ENCODE results near the gene PLAU. TPM values are rescaled to one million over a fixed set of nuclear protein-coding genes. Genes with fewer than 3 reads are reported as not detected.

PLAU gene
- total RNA-seq, 1 donor from 2014 or later: 19.5 TPM

- no peaks in the 10 kb centered on the region for H3K9me3 Mint-ChIP-seq (ENCODE audit: unreplicated experiment)
- TF ChIP-seq CTCF (IDR thresholded peaks at IDR 0.05; ENCODE audit: unreplicated experiment): no peak
- H3K36me3 Mint-ChIP-seq (ENCODE audit: low read depth, unreplicated experiment): peaks cover 13% of the 10 kb centered on the region
- no peak for DNase-seq (ENCODE audit: low spot score)
- peaks cover 19% of the 10 kb centered on the region for H3K4me1 Mint-ChIP-seq (ENCODE audit: unreplicated experiment)
- H3K27ac Mint-ChIP-seq (ENCODE audit: unreplicated experiment): no peak overlapping the region
- no peak overlapping the region for H3K4me3 Mint-ChIP-seq (ENCODE audit: unreplicated experiment)
- peaks cover 16% of the 10 kb centered on the region for H3K27me3 Mint-ChIP-seq (ENCODE audit: unreplicated experiment)
Observed at GRCh38 chr10:73876157-73876556, 34.8 kb upstream of the PLAU start.

- Mint-ChIP-seq H3K27me3 (ENCODE audit: unreplicated experiment) (peaks cover 16% of the 10 kb centered on the region), H3K4me3 (ENCODE audit: unreplicated experiment) (no peak overlapping the region), H3K36me3 (ENCODE audit: low read depth, unreplicated experiment) (peaks cover 12% of the 10 kb centered on the region), H3K4me1 (ENCODE audit: unreplicated experiment) (peaks cover 19% of the 10 kb centered on the region), H3K27ac (ENCODE audit: unreplicated experiment) (no peak overlapping the region), H3K9me3 (ENCODE audit: unreplicated experiment) (no peaks in the 10 kb centered on the region)
- DNase-seq (ENCODE audit: low spot score): no peak
- no peak for TF ChIP-seq CTCF (IDR thresholded peaks at IDR 0.05; ENCODE audit: unreplicated experiment)
Observed at GRCh38 chr10:73876566-73876965, 34.4 kb upstream of the PLAU start.

GRCh38 chr10:73876971-73877370 is 34.0 kb upstream of the PLAU start:
- peaks cover 16% of the 10 kb centered on the region for H3K27me3 Mint-ChIP-seq (ENCODE audit: unreplicated experiment)
- H3K9me3 Mint-ChIP-seq (ENCODE audit: unreplicated experiment): no peaks in the 10 kb centered on the region
- TF ChIP-seq CTCF (IDR thresholded peaks at IDR 0.05; ENCODE audit: unreplicated experiment): no peak
- no peak overlapping the region for H3K27ac Mint-ChIP-seq (ENCODE audit: unreplicated experiment)
- no peak for DNase-seq (ENCODE audit: low spot score)
- no peak overlapping the region for H3K4me3 Mint-ChIP-seq (ENCODE audit: unreplicated experiment)
- peaks cover 19% of the 10 kb centered on the region for H3K4me1 Mint-ChIP-seq (ENCODE audit: unreplicated experiment)
- H3K36me3 Mint-ChIP-seq (ENCODE audit: low read depth, unreplicated experiment): peaks cover 12% of the 10 kb centered on the region

- Mint-ChIP-seq H3K4me1 (ENCODE audit: unreplicated experiment) (peaks cover 19% of the 10 kb centered on the region), H3K4me3 (ENCODE audit: unreplicated experiment) (no peak overlapping the region), H3K36me3 (ENCODE audit: low read depth, unreplicated experiment) (peaks cover 10% of the 10 kb centered on the region), H3K9me3 (ENCODE audit: unreplicated experiment) (no peaks in the 10 kb centered on the region), H3K27ac (ENCODE audit: unreplicated experiment) (no peak overlapping the region), H3K27me3 (ENCODE audit: unreplicated experiment) (peaks cover 15% of the 10 kb centered on the region)
- no peak for TF ChIP-seq CTCF (IDR thresholded peaks at IDR 0.05; ENCODE audit: unreplicated experiment)
- no peak for DNase-seq (ENCODE audit: low spot score)
Observed at GRCh38 chr10:73877533-73878160, 33.3 kb upstream of the PLAU start.

GRCh38 chr10:73878365-73878764 is 32.6 kb upstream of the PLAU start:
- H3K9me3 Mint-ChIP-seq (ENCODE audit: unreplicated experiment): no peaks in the 10 kb centered on the region
- no peak overlapping the region for H3K27ac Mint-ChIP-seq (ENCODE audit: unreplicated experiment)
- no peak overlapping the region for H3K4me3 Mint-ChIP-seq (ENCODE audit: unreplicated experiment)
- DNase-seq (ENCODE audit: low spot score): no peak
- TF ChIP-seq CTCF (IDR thresholded peaks at IDR 0.05; ENCODE audit: unreplicated experiment): no peak
- peaks cover 6% of the 10 kb centered on the region for H3K36me3 Mint-ChIP-seq (ENCODE audit: low read depth, unreplicated experiment)
- H3K27me3 Mint-ChIP-seq (ENCODE audit: unreplicated experiment): peaks cover 11% of the 10 kb centered on the region
- H3K4me1 Mint-ChIP-seq (ENCODE audit: unreplicated experiment): peaks cover 11% of the 10 kb centered on the region

Data from endothelial cell (in vitro differentiated cells).